Prostate gland (tissue), 2 donors: ENCODE data around the gene ATP6V1B1. TPM values are rescaled to one million over a fixed set of nuclear protein-coding genes. Genes with fewer than 3 reads are reported as not detected.
A peak's percentile ranks its signal among the peaks of the same experiment; 100 is the strongest.

ENCODE experiments used
- DNase-seq: peaks from one replicate; pipeline ENCODE4 v3.0.0-alpha.2; 2019; ENCODE audit warnings: low spot score
- H3K27ac ChIP-seq, 2 donors: fragments of 200-600 bp; sonication (generic); 2 replicates each; pipeline ENCODE4 v1.5.1; 2017 to 2019
- H3K27me3 ChIP-seq: fragments of 200-600 bp; sonication (generic); replicated peaks from 2 replicates; pipeline ENCODE4 v1.5.1; 2019; ENCODE audit not compliant: insufficient read depth
- H3K36me3 ChIP-seq, 2 donors: fragments of 200-600 bp; sonication (generic); 1 replicate in 1 of 2; 2 replicates in 1 of 2; pipeline versions ENCODE4 v1.5.1 to v1.8.1; 2017 to 2019
- H3K4me1 ChIP-seq: fragments of 200-600 bp; sonication (generic); replicated peaks from 2 replicates; pipeline ENCODE4 v1.5.1; 2019
- H3K4me3 ChIP-seq, 2 donors: fragments of 200-600 bp; sonication (generic); 2 replicates each; pipeline ENCODE4 v1.5.1; 2017 to 2019
- H3K9me3 ChIP-seq: fragments of 200-600 bp; sonication (generic); 2 replicates; pipeline ENCODE4 v1.5.1; 2017
- CTCF ChIP-seq, 4 experiments: fragments of 200-600 bp in 2 of 4; fragments of 450-650 bp in 2 of 4; sonication (generic) in 2 of 4; IDR thresholded peaks; 1 replicate in 3 of 4; 2 replicates in 1 of 4; pipeline ENCODE4 v1.5.1; 2016 to 2019; ENCODE audit warnings: antibody characterized with exemption in 4 of 4, mild to moderate bottlenecking in 2 of 4, moderate library complexity in 2 of 4
- POLR2A ChIP-seq: fragments of 450-650 bp; IDR thresholded peaks from one replicate; pipeline ENCODE4 v1.6.1; 2016; ENCODE audit warnings: antibody characterized with exemption, mild to moderate bottlenecking
- POLR2AphosphoS5 ChIP-seq: sonication (generic); formaldehyde crosslinking; IDR thresholded peaks from one replicate; pipeline ENCODE4 v1.6.1; 2017; ENCODE audit warnings: antibody characterized with exemption
- WGBS: methylation state at CpG from one replicate; pipeline ENCODE4 v1.1.5; 2018; 5-methylcytosine and 5-hydroxymethylcytosine counted together
- intact Hi-C: fragments of 100-400 bp; cut with DNase I; formaldehyde crosslinking; loops from one replicate; pipeline ENCODE4 v1.14.2; 2022
- total RNA-seq, 2 donors: library from RNA; depleted of rRNA; stranded (reverse); fragments of >200 nt; gene quantifications; one replicate each; pipeline ENCODE4 v1.1.0, GENCODE V29; 2016

The ATP6V1B1 gene
- total RNA-seq, 2 donors from 2014 or later = 1.2 TPM; not detected in 1

GRCh38 chr2:70977605-70978205, 42.0 kb downstream of the ATP6V1B1 start:
- WGBS = 24% methylated on average over 14 of the region's 14 CpGs
- H3K36me3 ChIP-seq = no peaks in the 10 kb centered on the region
- H3K9me3 ChIP-seq = no peaks in the 10 kb centered on the region
- TF ChIP-seq CTCF (IDR thresholded peaks at IDR 0.05) (no peak), POLR2AphosphoS5 (no peak), POLR2A (no peak)
- H3K27me3 ChIP-seq = no peaks in the 10 kb centered on the region
- peak overlapping the region in 1 of 2 donors; percentile 46 for H3K4me3 ChIP-seq
- peak overlapping the region; percentile 80 to 86 for H3K27ac ChIP-seq
- intact Hi-C loops = no loop called here
- peak; percentile 37 for DNase-seq
- H3K4me1 ChIP-seq = no peaks in the 10 kb centered on the region

- H3K9me3 ChIP-seq = no peaks in the 10 kb centered on the region
- H3K27me3 ChIP-seq = no peaks in the 10 kb centered on the region
- TF ChIP-seq POLR2AphosphoS5 (no peak), CTCF (IDR thresholded peaks at IDR 0.05) (peak in 1 of 4 experiments; percentile 4)
- no peaks in the 10 kb centered on the region for H3K36me3 ChIP-seq
- peak within 1 kb of the TSS; percentile 80 to 86 for H3K27ac ChIP-seq
- intact Hi-C loops = no loop called here
- H3K4me3 ChIP-seq = peak within 1 kb of the TSS; percentile 43 to 46
- 2% methylated on average over 50 of the region's 67 CpGs for WGBS
- H3K4me1 ChIP-seq = no peaks in the 10 kb centered on the region
- peak; percentile 33 for DNase-seq
Measured at GRCh38 chr2:70978341-70979179, 42.9 kb downstream of the ATP6V1B1 start, which contains the start of gene ANKRD53. Gene ANKRD53, plus strand, starts transcription at chr2:70978630. Its CDS starts 16 bp downstream, at chr2:70978646.

GRCh38 chr2:70979180-70979488, 43.4 kb downstream of the ATP6V1B1 start:
- H3K27ac ChIP-seq = peak overlapping the region; percentile 76 to 86
- WGBS = 20% methylated on average over 19 of the region's 19 CpGs
- TF ChIP-seq POLR2AphosphoS5 (no peak), POLR2A (no peak), CTCF (IDR thresholded peaks at IDR 0.05) (no peak)
- H3K4me3 ChIP-seq = peak overlapping the region; percentile 43 to 46
- DNase-seq = no peak
- H3K9me3 ChIP-seq = no peaks in the 10 kb centered on the region
- intact Hi-C loops = no loop called here
- H3K4me1 ChIP-seq = no peaks in the 10 kb centered on the region
- H3K36me3 ChIP-seq = no peaks in the 10 kb centered on the region
- no peaks in the 10 kb centered on the region for H3K27me3 ChIP-seq

GRCh38 chr2:70979626-70980025, 43.9 kb downstream of the ATP6V1B1 start:
- H3K9me3 ChIP-seq = no peaks in the 10 kb centered on the region
- no peaks in the 10 kb centered on the region for H3K27me3 ChIP-seq
- H3K4me3 ChIP-seq = no peak overlapping the region
- no peak for DNase-seq
- H3K27ac ChIP-seq = no peak overlapping the region
- TF ChIP-seq POLR2A (no peak), POLR2AphosphoS5 (no peak), CTCF (IDR thresholded peaks at IDR 0.05) (no peak)
- intact Hi-C loops = no loop called here
- WGBS = 92% methylated on average over 9 of the region's 9 CpGs
- no peaks in the 10 kb centered on the region for H3K4me1 ChIP-seq
- no peaks in the 10 kb centered on the region for H3K36me3 ChIP-seq
